Uterus (tissue), 4 donors: ENCODE measurements around the gene CTRL. TPM values are rescaled to one million over a fixed set of nuclear protein-coding genes. Genes with fewer than 3 reads are reported as not detected.
A peak's percentile ranks its signal among the peaks of the same experiment; 100 is the strongest.

Experiments
- DNase-seq, 2 donors: peaks; one replicate each; pipeline ENCODE4 v3.0.0-alpha.2; 2019 to 2020
- H3K27ac ChIP-seq, 2 donors: fragments of 200-600 bp; sonication (generic); 1 replicate in 1 of 2; 2 replicates in 1 of 2; pipeline ENCODE4 v1.5.1; 2016 to 2018
- H3K27me3 ChIP-seq, 2 donors: fragments of 200-600 bp; sonication (generic); one replicate each; pipeline ENCODE4 v1.5.1; 2018 to 2019; ENCODE audit warnings: control low read depth in 1 of 2
- H3K36me3 ChIP-seq, 2 donors: fragments of 200-600 bp; sonication (generic); one replicate each; pipeline ENCODE4 v1.5.1; 2019; ENCODE audit warnings: control low read depth in 1 of 2
- H3K4me1 ChIP-seq, 2 donors: fragments of 200-600 bp; sonication (generic); one replicate each; pipeline ENCODE4 v1.5.1; 2018 to 2019; ENCODE audit warnings: control low read depth in 1 of 2
- H3K4me3 ChIP-seq, 2 donors: fragments of 200-600 bp; sonication (generic); 1 replicate in 1 of 2; 2 replicates in 1 of 2; pipeline ENCODE4 v1.5.1; 2018 to 2019; ENCODE audit warnings: mild to moderate bottlenecking in 1 of 2
- H3K9me3 ChIP-seq, 2 donors: fragments of 200-600 bp; sonication (generic); one replicate each; pipeline ENCODE4 v1.5.1; 2019; ENCODE audit warnings: control low read depth in 1 of 2
- CTCF ChIP-seq, 4 experiments: fragments of 200-600 bp in 2 of 4; fragments of 450-650 bp in 2 of 4; sonication (generic) in 2 of 4; IDR thresholded peaks; one replicate each; pipeline ENCODE4 v1.5.1; 2016 to 2019; ENCODE audit warnings: antibody characterized with exemption in 4 of 4, mild to moderate bottlenecking in 2 of 4, moderate library complexity in 1 of 4
- POLR2A ChIP-seq, 2 donors: fragments of 450-650 bp; IDR thresholded peaks; one replicate each; pipeline ENCODE4 v1.6.1; 2016; ENCODE audit warnings: antibody characterized with exemption in 2 of 2, mild to moderate bottlenecking in 1 of 2, moderate library complexity in 1 of 2
- intact Hi-C: fragments of 100-400 bp; cut with DNase I; formaldehyde crosslinking; loops from one replicate; pipeline ENCODE4 v1.15.1; 2023; ENCODE audit warnings: low total_unique reads
- total RNA-seq, 4 donors: library from RNA; depleted of rRNA in 3 of 4; stranded (reverse); fragments of >200 nt in 3 of 4; gene quantifications; one replicate each; pipeline versions ENCODE4 v1.1.0 to v1.2.4, GENCODE V29; 2014 to 2023
- donor health status: DM: yes; HTN: yes; CAD: no.

CTRL gene
- total RNA-seq, 4 donors from 2014 or later: 1.0 TPM; not detected in 3

GRCh38 chr16:67933805-67934204, 2.1 kb upstream of the CTRL start:
- DNase-seq: no peak
- Histone ChIP-seq H3K36me3 (no peaks in the 10 kb centered on the region), H3K4me1 (peaks cover 0 to 3% of the 10 kb centered on the region in 2 donors), H3K4me3 (no peak overlapping the region), H3K27me3 (no peaks in the 10 kb centered on the region), H3K9me3 (no peaks in the 10 kb centered on the region), H3K27ac (no peak overlapping the region)
- intact Hi-C loops: no loop called here
- TF ChIP-seq POLR2A (IDR thresholded peaks at IDR 0.05) (no peak), CTCF (IDR thresholded peaks at IDR 0.05) (no peak)

- TF ChIP-seq POLR2A (IDR thresholded peaks at IDR 0.05): no peak
- H3K36me3 ChIP-seq: no peaks in the 10 kb centered on the region
- no peaks in the 10 kb centered on the region for H3K27me3 ChIP-seq
- H3K27ac ChIP-seq: no peak overlapping the region
- H3K9me3 ChIP-seq: no peaks in the 10 kb centered on the region
- H3K4me3 ChIP-seq: no peak overlapping the region
- no peak for DNase-seq
- intact Hi-C loops: no loop called here
- H3K4me1 ChIP-seq: peaks cover 0 to 3% of the 10 kb centered on the region in 2 donors
These were observed 789 bp upstream of the CTRL start for GRCh38 chr16:67932462-67932840.

- Histone ChIP-seq H3K4me3 (no peak overlapping the region), H3K27me3 (no peaks in the 10 kb centered on the region), H3K27ac (no peak overlapping the region), H3K4me1 (peaks cover 0 to 6% of the 10 kb centered on the region in 2 donors), H3K36me3 (no peaks in the 10 kb centered on the region), H3K9me3 (no peaks in the 10 kb centered on the region)
- DNase-seq: no peak
- intact Hi-C loops: no loop called here
- TF ChIP-seq CTCF (IDR thresholded peaks at IDR 0.05) (no peak), POLR2A (IDR thresholded peaks at IDR 0.05) (no peak)
These were observed 917 bp downstream of the CTRL start for GRCh38 chr16:67930678-67931211.

- Histone ChIP-seq H3K27ac (no peak overlapping the region), H3K4me1 (peaks cover 0 to 6% of the 10 kb centered on the region in 2 donors), H3K36me3 (no peaks in the 10 kb centered on the region), H3K4me3 (no peak overlapping the region), H3K27me3 (no peaks in the 10 kb centered on the region), H3K9me3 (no peaks in the 10 kb centered on the region)
- no peak for DNase-seq
- TF ChIP-seq CTCF (IDR thresholded peaks at IDR 0.05) (no peak), POLR2A (IDR thresholded peaks at IDR 0.05) (no peak)
- intact Hi-C loops: no loop called here
These were observed 1.5 kb downstream of the CTRL start for GRCh38 chr16:67930191-67930590.

GRCh38 chr16:67928561-67929364, 2.9 kb downstream of the CTRL start:
- no peaks in the 10 kb centered on the region for H3K9me3 ChIP-seq
- H3K4me1 ChIP-seq: peaks cover 0 to 3% of the 10 kb centered on the region in 2 donors
- no peaks in the 10 kb centered on the region for H3K36me3 ChIP-seq
- TF ChIP-seq CTCF (IDR thresholded peaks at IDR 0.05) (peak; percentile 69 to 86 (median 78)), POLR2A (IDR thresholded peaks at IDR 0.05) (no peak)
- no peak overlapping the region for H3K4me3 ChIP-seq
- peak; percentile 59 to 69 for DNase-seq
- H3K27me3 ChIP-seq: no peaks in the 10 kb centered on the region
- intact Hi-C loops: loop anchor here (5.0 to 10.0 kb wide), 2 partner anchors 46 to 114 kb away; partner anchors contain the start of gene NRN1L
- no peak overlapping the region for H3K27ac ChIP-seq
